ENCODE measurements around the gene SLC10A3.
A peak's percentile ranks its signal among the peaks of the same experiment; 100 is the strongest.

- no peak for TF ChIP-seq EZH2 (IDR thresholded peaks at IDR 0.05; ENCODE audit: low read depth, low read length, severe bottlenecking)
- no peak for TF ChIP-seq MAX (IDR thresholded peaks at IDR 0.05)
- TF ChIP-seq POLR2A (IDR thresholded peaks at IDR 0.05; ENCODE audit: control extremely low read depth in 1 of 2, low read depth in 2 of 2, low read length in 2 of 2), result 0 out of 3 replicates have a peak, but pooled peaks of 1 of the 2 experiments have one; percentile 41
Measured at GRCh38 chrX:154516656-154517100, 26.2 kb upstream of the SLC10A3 start.

Data from H1 (cell line).